ENCODE results near the gene ESYT2. TPM values are rescaled to one million over a fixed set of nuclear protein-coding genes. Genes with fewer than 3 reads are reported as not detected.

ESYT2 gene
- total and polyA plus RNA-seq, 9 of the 15 experiments (the other 6 are each of a cell fraction or from before 2014, with no cell fraction given): 5.8 to 86.9 (median 64.7) TPM

- Histone ChIP-seq H4K20me1 (replicated peaks; ENCODE audit: control insufficient read depth, insufficient read depth, low read length) (no peaks in the 10 kb centered on the region), H2AFZ (ENCODE audit: low read depth, low read length) (no peak overlapping the region), H3K27ac (ENCODE audit: extremely low read depth, low read depth, low read length) (no peak overlapping the region), H3K9me1 (ENCODE audit: control insufficient read depth, insufficient read depth, low read length) (no peaks in the 10 kb centered on the region), H3K36me3 (ENCODE audit: control insufficient read depth, insufficient read depth, low read length) (peaks cover 76% of the 10 kb centered on the region), H3K9me3 (replicated peaks; ENCODE audit: control insufficient read depth, insufficient read depth, low read depth, low read length) (no peaks in the 10 kb centered on the region), H3K4me2 (ENCODE audit: insufficient read depth, low read length) (no peak overlapping the region), H3K9ac (ENCODE audit: insufficient read depth in 1 of 2, low read depth in 2 of 2, low read length in 2 of 2) (no peak overlapping the region), H3K79me2 (ENCODE audit: control insufficient read depth, insufficient read depth, low read length) (no peaks in the 10 kb centered on the region), H3K4me3 (no peak overlapping the region), H3K27me3 (ENCODE audit: control insufficient read depth in 2 of 2, insufficient read depth in 2 of 2, low read length in 2 of 2) (no peaks in the 10 kb centered on the region), H3K4me1 (replicated peaks in 1 of 2; ENCODE audit: control insufficient read depth in 2 of 2, insufficient read depth in 2 of 2, low read length in 2 of 2) (peaks cover 0 to 3% of the 10 kb centered on the region in 2 experiments; a peak in 1 of 5 replicates)
- 0 out of 2 replicates have a peak, but pooled peaks have one; percentile 16 for TF ChIP-seq POLR2G (IDR thresholded peaks at IDR 0.05; ENCODE audit: low read depth, low read length)
- no peak for TF ChIP-seq ATF3 (IDR thresholded peaks at IDR 0.05)
- no peak for TF ChIP-seq ATF3 (CRISPR knock-in tag; conservative IDR thresholded peaks at IDR 0.05)
- ATAC-seq (peak; percentile 90), DNase-seq (ENCODE audit: extremely low read depth in 1 of 4, low spot score in 3 of 4) (peak in 3 of 4 experiments; percentile 33 to 66 (median 55)), FAIRE-seq (no peak)
- ChIA-PET CTCF (ENCODE audit: low intra/inter-chr PET ratio) (no interaction called here), POLR2A (no interaction called here)
- intact Hi-C loops (cut with micrococcal nuclease) (no loop called here), in situ Hi-C loops (cut with MboI) (no loop called here)
- WGBS (ENCODE audit: insufficient coverage, low coverage, missing lambda C conversion rate): 82% methylated on average over 11 of the region's 11 CpGs
- no TSS peak for BruUV-seq (replicated peaks)
Observed at GRCh38 chr7:158789842-158790241, 39.5 kb downstream of the ESYT2 start.

DNA sequence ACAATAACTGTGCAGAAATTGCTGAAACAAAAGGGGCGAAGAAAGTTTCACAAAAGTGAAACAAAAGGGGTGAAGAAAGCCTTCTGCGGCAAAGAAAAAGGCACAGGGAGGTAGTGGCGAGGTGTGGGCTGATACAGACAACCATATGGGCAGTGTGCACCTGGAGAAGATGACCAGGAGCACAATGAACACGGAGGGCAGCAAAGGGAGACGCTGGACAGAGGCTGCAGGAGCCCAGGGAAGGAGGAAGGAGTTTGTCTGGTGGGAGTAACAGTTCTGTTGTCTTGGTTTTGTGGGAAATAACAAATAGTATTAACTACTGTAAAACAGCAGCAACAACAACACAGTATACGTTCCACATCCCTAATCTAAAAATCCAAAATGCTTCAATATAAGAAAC is 42.4 kb downstream of the ESYT2 start:
- CTCF ChIA-PET (ENCODE audit: low intra/inter-chr PET ratio): no interaction called here
- FAIRE-seq: no peak
- WGBS (ENCODE audit: insufficient coverage, low coverage, missing lambda C conversion rate): 80% methylated on average over 6 of the region's 6 CpGs

More for the DNA sequence above, 42.4 kb downstream of the ESYT2 start:
- Histone ChIP-seq H3K9ac (ENCODE audit: insufficient read depth in 1 of 2, low read depth in 2 of 2, low read length in 2 of 2) (peak overlapping the region in 1 of 2 experiments; percentile 2; a peak in 1 of 4 replicates), H4K20me1 (replicated peaks; ENCODE audit: control insufficient read depth, insufficient read depth, low read length) (no peaks in the 10 kb centered on the region), H3K4me2 (ENCODE audit: insufficient read depth, low read length) (no peak overlapping the region), H3K9me3 (replicated peaks; ENCODE audit: control insufficient read depth, insufficient read depth, low read depth, low read length) (peaks cover 7% of the 10 kb centered on the region), H3K9me1 (ENCODE audit: control insufficient read depth, insufficient read depth, low read length) (no peaks in the 10 kb centered on the region), H3K36me3 (ENCODE audit: control insufficient read depth, insufficient read depth, low read length) (peaks cover 83% of the 10 kb centered on the region), H3K79me2 (ENCODE audit: control insufficient read depth, insufficient read depth, low read length) (no peaks in the 10 kb centered on the region), H3K27ac (ENCODE audit: extremely low read depth, low read depth, low read length) (no peak overlapping the region), H3K4me3 (no peak overlapping the region), H3K4me1 (replicated peaks in 1 of 2; ENCODE audit: control insufficient read depth in 2 of 2, insufficient read depth in 2 of 2, low read length in 2 of 2) (peaks cover 0 to 3% of the 10 kb centered on the region in 2 experiments; a peak in 1 of 5 replicates), H3K27me3 (ENCODE audit: control insufficient read depth in 2 of 2, insufficient read depth in 2 of 2, low read length in 2 of 2) (no peaks in the 10 kb centered on the region), H2AFZ (ENCODE audit: low read depth, low read length) (no peak overlapping the region)
- intact Hi-C loops (cut with micrococcal nuclease) (no loop called here), in situ Hi-C loops (cut with MboI) (no loop called here)
- POLR2A ChIA-PET: interaction anchor here (1.0 to 1.4 kb wide), 3 partner anchors 12 to 77 kb away, joined by 3 to 4 read pairs (median 4); no protein-coding TSS in a partner anchor
- no peak for TF ChIP-seq ZNF408 (CRISPR knock-in tag; IDR thresholded peaks at IDR 0.05; ENCODE audit: low read depth)
- TF ChIP-seq REST (IDR thresholded peaks at IDR 0.05; ENCODE audit: borderline replicate concordance): peak; percentile 37
- TF ChIP-seq REST (CRISPR knock-in tag; IDR thresholded peaks at IDR 0.05; ENCODE audit: low read depth): no peak
- no peak for TF ChIP-seq PCBP2 (IDR thresholded peaks at IDR 0.05; ENCODE audit: low read depth, low read length, poor library complexity, severe bottlenecking)
- ATAC-seq: no peak
- no TSS peak for BruUV-seq (replicated peaks)
- DNase-seq (ENCODE audit: extremely low read depth in 1 of 4, low spot score in 3 of 4): no peak

Data from K562 (cell line).